Left lung (tissue), 10 donors: Measurements from ENCODE around the gene ATG5. TPM values are rescaled to one million over a fixed set of nuclear protein-coding genes. Genes with fewer than 3 reads are reported as not detected.
A peak's percentile ranks its signal among the peaks of the same experiment; 100 is the strongest.

Experiments
- ATAC-seq: fragments of 200-7000 bp; cut with Tn5 transposase; one replicate; pipeline ENCODE4 v1.9.1; 2020; ENCODE audit warnings: moderate library complexity
- DNase-seq, 4 donors: peaks; one replicate each; pipeline ENCODE4 v3.0.0-alpha.2; 2013 to 2020
- H3K27ac ChIP-seq, 2 donors: fragments of 200-600 bp; sonication (generic) in 1 of 2; one replicate each; pipeline versions ENCODE4 v1.5.0 to v1.8.0; 2020 to 2021
- H3K27me3 ChIP-seq, 2 donors: fragments of 200-600 bp; sonication (generic) in 1 of 2; one replicate each; pipeline versions ENCODE4 v1.5.0 to v1.8.0; 2020 to 2021
- H3K36me3 ChIP-seq, 2 donors: fragments of 200-600 bp; sonication (generic) in 1 of 2; one replicate each; pipeline versions ENCODE4 v1.5.0 to v1.8.0; 2020 to 2021
- H3K4me1 ChIP-seq, 2 donors: fragments of 200-600 bp; one replicate each; pipeline ENCODE4 v1.8.0; 2021
- H3K4me3 ChIP-seq, 2 donors: fragments of 200-600 bp; sonication (generic) in 1 of 2; one replicate each; pipeline versions ENCODE4 v1.5.0 to v1.8.0; 2020 to 2021; ENCODE audit warnings: mild to moderate bottlenecking in 1 of 2
- H3K9me3 ChIP-seq, 2 donors: fragments of 200-600 bp; sonication (generic) in 1 of 2; one replicate each; pipeline versions ENCODE4 v1.5.0 to v1.8.0; 2020 to 2021
- CTCF ChIP-seq, 2 donors: fragments of 200-600 bp; sonication (generic) in 1 of 2; IDR thresholded peaks; one replicate each; pipeline versions ENCODE4 v1.5.0 to v1.8.0; 2021; ENCODE audit warnings: antibody characterized with exemption in 2 of 2
- intact Hi-C, 2 donors: fragments of 100-400 bp; cut with DNase I; formaldehyde crosslinking; loops; one replicate each; pipeline versions ENCODE4 v1.11.2 to v1.14.2; 2022
- polyA plus RNA-seq, 6 donors: library from polyadenylated mRNA; unstranded; fragments of 120-200 nt; gene quantifications; one replicate each; pipeline ENCODE4 v1.2.1, GENCODE V29; 2013; ENCODE audit not compliant: insufficient read length in 6 of 6
- total RNA-seq, 2 donors: library from RNA; stranded (reverse); fragmentation: NEBNext Ultra II Directional; extraction: Animal tissue kit (Norgen Biotek cat#: 25700); gene quantifications; one replicate each; pipeline ENCODE4 v1.2.1, GENCODE V29; 2021
- donor health status: DM: no; HTN: yes; CAD: no.
- donor health status: DM: no; HTN: no; CAD: no.

ATG5 gene
- total and polyA plus RNA-seq, 8 donors: 30.9 to 42.1 (median 37.4) TPM

- Histone ChIP-seq H3K4me3 (no peak overlapping the region), H3K27me3 (no peaks in the 10 kb centered on the region), H3K4me1 (no peaks in the 10 kb centered on the region), H3K9me3 (no peaks in the 10 kb centered on the region), H3K36me3 (peaks cover 0 to 8% of the 10 kb centered on the region in 2 donors), H3K27ac (no peak overlapping the region)
- intact Hi-C loops: no loop called here
- no peak for ATAC-seq
- no peak for DNase-seq
- no peak for TF ChIP-seq CTCF (IDR thresholded peaks at IDR 0.05)
Measured at GRCh38 chr6:106247733-106248132, 77.8 kb downstream of the ATG5 start.

GRCh38 chr6:106247293-106247692, 78.3 kb downstream of the ATG5 start:
- Histone ChIP-seq H3K27ac (no peak overlapping the region), H3K9me3 (no peaks in the 10 kb centered on the region), H3K36me3 (peaks cover 0 to 8% of the 10 kb centered on the region in 2 donors), H3K4me1 (no peaks in the 10 kb centered on the region), H3K4me3 (no peak overlapping the region), H3K27me3 (no peaks in the 10 kb centered on the region)
- DNase-seq (no peak), ATAC-seq (peak; percentile 66)
- TF ChIP-seq CTCF (IDR thresholded peaks at IDR 0.05): no peak
- intact Hi-C loops: no loop called here

- Histone ChIP-seq H3K36me3 (peaks cover 0 to 8% of the 10 kb centered on the region in 2 donors), H3K27ac (no peak overlapping the region), H3K4me1 (no peaks in the 10 kb centered on the region), H3K4me3 (no peak overlapping the region), H3K27me3 (no peaks in the 10 kb centered on the region), H3K9me3 (no peaks in the 10 kb centered on the region)
- ATAC-seq (no peak), DNase-seq (no peak)
- intact Hi-C loops: no loop called here
- TF ChIP-seq CTCF (IDR thresholded peaks at IDR 0.05): no peak
Measured at GRCh38 chr6:106244931-106245330, 80.6 kb downstream of the ATG5 start.

GRCh38 chr6:106244521-106244920, 81.0 kb downstream of the ATG5 start:
- no peak overlapping the region for H3K27ac ChIP-seq
- TF ChIP-seq CTCF (IDR thresholded peaks at IDR 0.05): no peak
- no peak for DNase-seq
- ATAC-seq: no peak
- H3K4me1 ChIP-seq: no peaks in the 10 kb centered on the region
- H3K27me3 ChIP-seq: no peaks in the 10 kb centered on the region
- H3K36me3 ChIP-seq: peaks cover 0 to 8% of the 10 kb centered on the region in 2 donors
- no peak overlapping the region for H3K4me3 ChIP-seq
- intact Hi-C loops: no loop called here
- no peaks in the 10 kb centered on the region for H3K9me3 ChIP-seq

- Histone ChIP-seq H3K4me1 (no peaks in the 10 kb centered on the region), H3K27me3 (no peaks in the 10 kb centered on the region), H3K27ac (no peak overlapping the region), H3K4me3 (no peak overlapping the region), H3K36me3 (peaks cover 0 to 8% of the 10 kb centered on the region in 2 donors), H3K9me3 (no peaks in the 10 kb centered on the region)
- DNase-seq (no peak), ATAC-seq (no peak)
- TF ChIP-seq CTCF (IDR thresholded peaks at IDR 0.05): no peak
- intact Hi-C loops: no loop called here
Measured at GRCh38 chr6:106243261-106243660, 82.3 kb downstream of the ATG5 start.
